Measurements from ENCODE around the gene NAP1L4. TPM values are rescaled to one million over a fixed set of nuclear protein-coding genes. Genes with fewer than 3 reads are reported as not detected.
"Not testable (repeated sequence)": the region's sequence is repeated elsewhere in the genome, so short reads cannot be mapped to it uniquely, and the experiment has no call there.

Gene NAP1L4
- total RNA-seq, 1 donor from 2014 or later, result 103 TPM

- no peak for DNase-seq (ENCODE audit: low read depth in 2 of 2)
These were observed 32.0 kb downstream of the NAP1L4 start for GRCh38 chr11:2960139-2960538.

- DNase-seq (ENCODE audit: low read depth in 2 of 2), result no peak
These were observed 33.9 kb downstream of the NAP1L4 start for GRCh38 chr11:2958251-2958650.

GRCh38 chr11:2955906-2956476 is 36.1 kb downstream of the NAP1L4 start:
- no peak for DNase-seq (ENCODE audit: low read depth in 2 of 2)

- DNase-seq (ENCODE audit: low read depth in 2 of 2), result peak in 1 of 2 donors; percentile 28
These were observed 37.9 kb downstream of the NAP1L4 start for GRCh38 chr11:2954263-2954662.

- no peak for DNase-seq (ENCODE audit: low read depth in 2 of 2)
These were observed 39.8 kb downstream of the NAP1L4 start for GRCh38 chr11:2952290-2952689.

GRCh38 chr11:2951231-2952110 is 40.7 kb downstream of the NAP1L4 start:
- peak; percentile 46 to 79 for DNase-seq (ENCODE audit: low read depth in 2 of 2)

- DNase-seq (ENCODE audit: low read depth in 2 of 2), result no peak
These were observed 41.3 kb downstream of the NAP1L4 start for GRCh38 chr11:2950825-2951224.

- DNase-seq (ENCODE audit: low read depth in 2 of 2), result no peak
These were observed 42.2 kb downstream of the NAP1L4 start for GRCh38 chr11:2949920-2950319.

- no peak for DNase-seq (ENCODE audit: low read depth in 2 of 2)
These were observed 44.4 kb downstream of the NAP1L4 start for GRCh38 chr11:2947744-2948143.

GRCh38 chr11:2945757-2946287 is 46.3 kb downstream of the NAP1L4 start:
- no peak for DNase-seq (ENCODE audit: low read depth in 2 of 2)

GRCh38 chr11:2945031-2945756 is 46.9 kb downstream of the NAP1L4 start:
- peak; percentile 92 for DNase-seq (ENCODE audit: low read depth in 2 of 2)

GRCh38 chr11:2944530-2944929 is 47.6 kb downstream of the NAP1L4 start:
- DNase-seq (ENCODE audit: low read depth in 2 of 2), result no peak

- peak in 1 of 2 donors; percentile 80 for DNase-seq (ENCODE audit: low read depth in 2 of 2)
These were observed 48.4 kb downstream of the NAP1L4 start for GRCh38 chr11:2943711-2944118.

GRCh38 chr11:2942872-2943710 is 49.0 kb downstream of the NAP1L4 start:
- no peak for DNase-seq (ENCODE audit: low read depth in 2 of 2)

GRCh38 chr11:2942447-2942846 is 49.7 kb downstream of the NAP1L4 start:
- DNase-seq (ENCODE audit: low read depth in 2 of 2), result no peak

GRCh38 chr11:2940921-2941821 is 51.0 kb downstream of the NAP1L4 start:
- DNase-seq (ENCODE audit: low read depth in 2 of 2), result no peak

GRCh38 chr11:2940147-2940920 is 51.8 kb downstream of the NAP1L4 start:
- peak in 1 of 2 donors; percentile 66 for DNase-seq (ENCODE audit: low read depth in 2 of 2)

GRCh38 chr11:2938458-2939418 is 53.4 kb downstream of the NAP1L4 start:
- DNase-seq (ENCODE audit: low read depth in 2 of 2), result not testable (repeated sequence)

All from lung microvascular endothelial cell (primary cell).